Lower leg skin (tissue), 3 donors: Measurements from ENCODE around the gene DOK5.

ENCODE experiments used
- POLR2A ChIP-seq, 2 donors: fragments of 450-650 bp; IDR thresholded peaks; one replicate each; pipeline ENCODE4 v1.6.1; 2016 to 2017; ENCODE audit warnings: antibody characterized with exemption in 2 of 2, mild to moderate bottlenecking in 1 of 2, moderate library complexity in 1 of 2
- TF ChIP-seq, protein P1 (sequence below), 3 donors: fragments of 450-650 bp; IDR thresholded peaks; one replicate each; pipeline ENCODE4 v1.5.1; 2016; ENCODE audit warnings: antibody characterized with exemption in 3 of 3, mild to moderate bottlenecking in 3 of 3, moderate library complexity in 2 of 3

DNA sequence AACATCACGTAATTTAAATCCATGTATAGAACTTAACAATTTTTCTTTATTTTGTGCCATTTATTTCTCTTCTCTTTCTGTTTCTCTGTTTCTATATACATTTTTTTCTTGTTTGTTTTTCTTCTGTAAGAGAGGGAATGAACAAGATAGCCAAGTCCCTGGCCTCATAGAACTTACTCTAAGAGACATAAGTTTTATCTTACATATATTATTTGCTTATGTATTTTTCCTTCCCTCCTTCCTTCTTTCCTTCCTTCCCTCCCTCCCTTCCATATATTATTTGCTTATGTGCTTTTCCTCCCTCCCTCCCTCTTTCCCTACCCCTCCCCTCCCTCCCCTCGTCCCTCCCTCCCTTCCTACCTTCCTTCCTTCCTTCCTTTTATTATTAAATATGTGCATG lies 13.0 kb downstream of the DOK5 start:
- TF ChIP-seq, protein P1, sequence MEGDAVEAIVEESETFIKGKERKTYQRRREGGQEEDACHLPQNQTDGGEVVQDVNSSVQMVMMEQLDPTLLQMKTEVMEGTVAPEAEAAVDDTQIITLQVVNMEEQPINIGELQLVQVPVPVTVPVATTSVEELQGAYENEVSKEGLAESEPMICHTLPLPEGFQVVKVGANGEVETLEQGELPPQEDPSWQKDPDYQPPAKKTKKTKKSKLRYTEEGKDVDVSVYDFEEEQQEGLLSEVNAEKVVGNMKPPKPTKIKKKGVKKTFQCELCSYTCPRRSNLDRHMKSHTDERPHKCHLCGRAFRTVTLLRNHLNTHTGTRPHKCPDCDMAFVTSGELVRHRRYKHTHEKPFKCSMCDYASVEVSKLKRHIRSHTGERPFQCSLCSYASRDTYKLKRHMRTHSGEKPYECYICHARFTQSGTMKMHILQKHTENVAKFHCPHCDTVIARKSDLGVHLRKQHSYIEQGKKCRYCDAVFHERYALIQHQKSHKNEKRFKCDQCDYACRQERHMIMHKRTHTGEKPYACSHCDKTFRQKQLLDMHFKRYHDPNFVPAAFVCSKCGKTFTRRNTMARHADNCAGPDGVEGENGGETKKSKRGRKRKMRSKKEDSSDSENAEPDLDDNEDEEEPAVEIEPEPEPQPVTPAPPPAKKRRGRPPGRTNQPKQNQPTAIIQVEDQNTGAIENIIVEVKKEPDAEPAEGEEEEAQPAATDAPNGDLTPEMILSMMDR (IDR thresholded peaks at IDR 0.05) = no peak
- no peak for TF ChIP-seq POLR2A (IDR thresholded peaks at IDR 0.05)
